SK-N-SH (cell line): ENCODE measurements around the gene MTMR1.

Experiments used
- CTCF ChIP-seq: fragments of 200-600 bp; sonication (generic); IDR thresholded peaks from 2 replicates; pipeline ENCODE4 v1.6.1; 2017; ENCODE audit warnings: antibody characterized with exemption, mild to moderate bottlenecking, moderate library complexity
- EP300 ChIP-seq, 2 experiments: IDR thresholded peaks; 2 replicates each; pipeline versions ENCODE4 v1.4.0 to v1.6.1; 2012; ENCODE audit warnings: borderline replicate concordance in 1 of 2, low read depth in 1 of 2, low read length in 1 of 2
- FOXJ3 ChIP-seq: sonication (generic); formaldehyde crosslinking; IDR thresholded peaks from 2 replicates; pipeline ENCODE4 v1.5.1; 2020; ENCODE audit warnings: mild to moderate bottlenecking, missing genetic modification reagents
- GABPA ChIP-seq: IDR thresholded peaks from 2 replicates; pipeline ENCODE4 v1.4.0; 2012; ENCODE audit warnings: low read depth, mild to moderate bottlenecking
- POLR2AphosphoS5 ChIP-seq: IDR thresholded peaks from 2 replicates; pipeline ENCODE4 v1.6.1; 2012; ENCODE audit warnings: low read depth, low read length
- RXRA ChIP-seq: IDR thresholded peaks from 2 replicates; pipeline ENCODE4 v1.4.0; 2012; ENCODE audit warnings: low read depth, mild to moderate bottlenecking, borderline replicate concordance
- SIN3A ChIP-seq: IDR thresholded peaks from 2 replicates; pipeline ENCODE4 v1.6.1; 2012; ENCODE audit warnings: low read depth, mild to moderate bottlenecking, low read length, moderate library complexity, borderline replicate concordance
- SMC3 ChIP-seq: IDR thresholded peaks from 2 replicates; pipeline ENCODE4 v1.6.1; 2012; ENCODE audit warnings: low read depth, low read length, improper control_type of control experiment
- TCF12 ChIP-seq: IDR thresholded peaks from 2 replicates; pipeline ENCODE4 v1.4.0; 2012

GRCh38 chrX:150806827-150807226 lies 113.6 kb downstream of the MTMR1 start:
- no peak for TF ChIP-seq GABPA
- TF ChIP-seq FOXJ3 = no peak
- TF ChIP-seq EP300 (IDR thresholded peaks at IDR 0.05; ENCODE audit: borderline replicate concordance in 1 of 2, low read depth in 1 of 2, low read length in 1 of 2) = no peak
- TF ChIP-seq CTCF = no peak
- TF ChIP-seq SMC3 = no peak
- no peak for TF ChIP-seq TCF12
- TF ChIP-seq SIN3A = no peak
- TF ChIP-seq RXRA = no peak
- TF ChIP-seq POLR2AphosphoS5 = no peak
